Heart right ventricle (tissue), 16 donors: ENCODE measurements around the gene AGBL1. TPM values are rescaled to one million over a fixed set of nuclear protein-coding genes. Genes with fewer than 3 reads are reported as not detected.

Experiments
- ATAC-seq, 8 donors: fragments of 200-7000 bp; cut with Tn5 transposase; one replicate each; pipeline ENCODE4 v1.9.1; 2020; ENCODE audit warnings: mild to moderate bottlenecking in 8 of 8, moderate library complexity in 8 of 8, moderate number of reproducible peaks in 1 of 8
- DNase-seq, 2 donors: peaks; one replicate each; pipeline ENCODE4 v3.0.0-alpha.2; 2020
- H3K27ac ChIP-seq, 10 donors: fragments of 200-600 bp; sonication (generic) in 2 of 10; one replicate each; pipeline versions ENCODE4 v1.5.0 to v1.8.0; 2020 to 2022; ENCODE audit warnings: mild to moderate bottlenecking in 3 of 10
- H3K27me3 ChIP-seq, 7 donors: fragments of 200-600 bp; one replicate each; pipeline ENCODE4 v1.8.0; 2021 to 2022; ENCODE audit warnings: mild to moderate bottlenecking in 2 of 7
- H3K36me3 ChIP-seq, 9 donors: fragments of 200-600 bp; sonication (generic) in 1 of 9; one replicate each; pipeline versions ENCODE4 v1.5.0 to v1.8.0; 2020 to 2022; ENCODE audit warnings: mild to moderate bottlenecking in 2 of 9
- H3K4me1 ChIP-seq, 9 donors: fragments of 200-600 bp; sonication (generic) in 1 of 9; one replicate each; pipeline versions ENCODE4 v1.5.0 to v1.8.0; 2020 to 2022; ENCODE audit warnings: mild to moderate bottlenecking in 4 of 9
- H3K4me3 ChIP-seq, 10 donors: fragments of 200-600 bp; sonication (generic) in 2 of 10; one replicate each; pipeline versions ENCODE4 v1.5.0 to v1.8.0; 2020 to 2022; ENCODE audit warnings: mild to moderate bottlenecking in 7 of 10, moderate library complexity in 2 of 10
- H3K9me3 ChIP-seq, 11 donors: fragments of 200-600 bp in 10 of 11; sonication (generic) in 2 of 11; one replicate each; pipeline versions ENCODE4 v1.5.0 to v1.8.0; 2013 to 2022; ENCODE audit warnings: mild to moderate bottlenecking in 2 of 11, control low read depth in 1 of 11, moderate library complexity in 1 of 11
- CTCF ChIP-seq, 9 donors: fragments of 200-600 bp; sonication (generic) in 2 of 9; IDR thresholded peaks; one replicate each; pipeline versions ENCODE4 v1.5.0 to v1.8.0; 2021 to 2022; ENCODE audit warnings: antibody characterized with exemption in 9 of 9, mild to moderate bottlenecking in 5 of 9, moderate library complexity in 1 of 9
- WGBS, 2 donors: extraction: QIAGEN DNeasy Blood & Tissue Kit; methylation state at CpG; one replicate each; pipeline ENCODE4 v1.1.7; 2013; ENCODE audit warnings: inconsistent platforms in 1 of 2; 5-methylcytosine and 5-hydroxymethylcytosine counted together
- intact Hi-C, 10 donors: fragments of 100-400 bp; cut with DNase I; formaldehyde crosslinking; loops; one replicate each; pipeline versions ENCODE4 v1.11.1 to v1.14.2; 2022
- polyA plus RNA-seq, 2 donors: library from polyadenylated mRNA; stranded (reverse); fragments of 200-250 nt; gene quantifications; one replicate each; pipeline ENCODE4 v1.2.3, GENCODE V29; 2013
- total RNA-seq, 10 donors: library from RNA; stranded (reverse); fragmentation: NEBNext Ultra II Directional in 3 of 10; extraction: Animal tissue kit (Norgen Biotek cat#: 25700) in 3 of 10; gene quantifications; one replicate each; pipeline versions ENCODE4 v1.2.1 to v1.2.4, GENCODE V29; 2021 to 2023
- donor health status: Arrhythmogenic right ventricular cardiomyopathy.
- donor health status: ischemic (EF 13 %, LVEDD 7.1; RV severe dilation, severe dysfunction).
- donor health status: healthy with polysubstance abuse.
- donor health status: DM: no; HTN: yes; CAD: no.
- donor health status: DM: no; HTN: no; CAD: no.
- donor health status: ischemic (EF 25% LVEDD 6.9; RV normal size, moderate dysfunction).
- donor health status: ischemic (EF 25% LVEDD 5.7; RV mildly dilated, moderate dysfunction).
- donor health status: healthy.
- donor health status: DM: yes; HTN: yes; CAD: no.
- donor health status: Ischemic cardiomyopathy.
- donor health status: ischemic (EF 35%, LVEDD 5.7; RV mildly dilated, moderate dysfunction).
- donor health status: nonischemic (EF 11% LVEDD 7.7; RV severe dilation, severe dysfunction).
- donor health status: DM: yes; HTN: yes; CAD: no.
- donor health status: PGD.
- donor health status: ischemic (EF 29% LVEDD 5.4; RV normal size, mild dysfunction).
- donor health status: nonischemic (EF 23%, LVEDD 6.1; RV moderate dilation, normal function).

The AGBL1 gene
- total and polyA plus RNA-seq, 12 donors = 0.02 to 0.13 (median 0.09) TPM; not detected in 7

- 82 to 84% methylated on average over 3 of the region's 3 CpGs for WGBS, 2 donors
- Histone ChIP-seq H3K4me1 (no peaks in the 10 kb centered on the region), H3K4me3 (no peak overlapping the region), H3K27ac (no peak overlapping the region), H3K9me3 (no peaks in the 10 kb centered on the region), H3K27me3 (peaks cover 0 to 6% (median 0%) of the 10 kb centered on the region in 7 donors), H3K36me3 (no peaks in the 10 kb centered on the region)
- intact Hi-C loops = no loop called here
- TF ChIP-seq CTCF (IDR thresholded peaks at IDR 0.05) = no peak
- DNase-seq (no peak), ATAC-seq (no peak)
These were observed 529.6 kb downstream of the AGBL1 start for GRCh38 chr15:86609275-86609674.

- peaks cover 0 to 6% (median 0%) of the 10 kb centered on the region in 7 donors for H3K27me3 ChIP-seq
- DNase-seq (no peak), ATAC-seq (no peak)
- H3K9me3 ChIP-seq = no peaks in the 10 kb centered on the region
- no peaks in the 10 kb centered on the region for H3K36me3 ChIP-seq
- intact Hi-C loops = loop anchor here in 2 of 10 donors (10.0 kb wide), 2 partner anchors 375 to 1655 kb away; no protein-coding TSS in a partner anchor
- TF ChIP-seq CTCF (IDR thresholded peaks at IDR 0.05) = no peak
- no peaks in the 10 kb centered on the region for H3K4me1 ChIP-seq
- WGBS, 2 donors = 78 to 87% methylated on average over 2 of the region's 2 CpGs
- no peak overlapping the region for H3K4me3 ChIP-seq
- no peak overlapping the region for H3K27ac ChIP-seq
These were observed 530.4 kb downstream of the AGBL1 start for GRCh38 chr15:86610038-86610437.

GRCh38 chr15:86611417-86612040, 531.9 kb downstream of the AGBL1 start:
- peaks cover 0 to 6% (median 0%) of the 10 kb centered on the region in 7 donors for H3K27me3 ChIP-seq
- H3K4me1 ChIP-seq = no peaks in the 10 kb centered on the region
- no peaks in the 10 kb centered on the region for H3K36me3 ChIP-seq
- ATAC-seq (no peak), DNase-seq (no peak)
- no peak overlapping the region for H3K27ac ChIP-seq
- H3K9me3 ChIP-seq = no peaks in the 10 kb centered on the region
- H3K4me3 ChIP-seq = no peak overlapping the region
- no peak for TF ChIP-seq CTCF (IDR thresholded peaks at IDR 0.05)
- WGBS, 2 donors = 52 to 62% methylated on average over 2 of the region's 2 CpGs
- intact Hi-C loops = loop anchor here in 2 of 10 donors (10.0 kb wide), 2 partner anchors 377 to 1653 kb away; no protein-coding TSS in a partner anchor

GRCh38 chr15:86615411-86615810, 535.7 kb downstream of the AGBL1 start:
- no peaks in the 10 kb centered on the region for H3K4me1 ChIP-seq
- no peaks in the 10 kb centered on the region for H3K9me3 ChIP-seq
- no peak for ATAC-seq
- H3K27ac ChIP-seq = no peak overlapping the region
- no peak for TF ChIP-seq CTCF (IDR thresholded peaks at IDR 0.05)
- intact Hi-C loops = loop anchor here in 2 of 10 donors (10.0 kb wide), 2 partner anchors 381 to 1649 kb away; no protein-coding TSS in a partner anchor
- no peaks in the 10 kb centered on the region for H3K36me3 ChIP-seq
- 77 to 82% methylated on average over 3 of the region's 3 CpGs for WGBS, 2 donors
- H3K4me3 ChIP-seq = no peak overlapping the region
- DNase-seq = no peak
- no peaks in the 10 kb centered on the region for H3K27me3 ChIP-seq
